Mesenchymal stem cell (in vitro differentiated cells and primary cell): ENCODE measurements around the gene TMEM89.

Experiments used
- DNase-seq: peaks from one replicate; pipeline ENCODE4 v3.0.0-alpha.2; 2013
- H2AFZ ChIP-seq: one replicate; pipeline ENCODE4 v1.6.1; 2013; ENCODE audit warnings: low read depth, mild to moderate bottlenecking, control low read depth, inconsistent platforms, low read length, moderate library complexity
- H2AK5ac ChIP-seq: 2 replicates; pipeline ENCODE4 v1.6.1; 2013; ENCODE audit warnings: low read length, moderate library complexity, mild to moderate bottlenecking, inconsistent platforms; ENCODE audit not compliant: severe bottlenecking
- H2BK120ac ChIP-seq: one replicate; pipeline ENCODE4 v1.6.1; 2013; ENCODE audit warnings: low read depth, mild to moderate bottlenecking, inconsistent platforms, low read length, moderate library complexity
- H2BK12ac ChIP-seq, 2 experiments: one replicate each; pipeline ENCODE4 v1.6.1; 2013; ENCODE audit warnings: inconsistent platforms in 2 of 2, low read length in 2 of 2, mild to moderate bottlenecking in 2 of 2, moderate library complexity in 2 of 2, control low read depth in 1 of 2
- H2BK15ac ChIP-seq: one replicate; pipeline ENCODE4 v1.6.1; 2013; ENCODE audit warnings: mild to moderate bottlenecking, low read depth, inconsistent platforms; ENCODE audit not compliant: poor library complexity, severe bottlenecking
- H2BK5ac ChIP-seq: 2 replicates; pipeline ENCODE4 v1.6.1; 2013; ENCODE audit warnings: low read depth, mild to moderate bottlenecking, low read length, control low read depth, inconsistent platforms; ENCODE audit not compliant: poor library complexity, severe bottlenecking
- H3K14ac ChIP-seq, 2 experiments: one replicate each; pipeline ENCODE4 v1.6.1; 2013; ENCODE audit warnings: inconsistent platforms in 2 of 2, low read length in 2 of 2, control low read depth in 1 of 2, mild to moderate bottlenecking in 1 of 2, moderate library complexity in 1 of 2
- H3K18ac ChIP-seq, 2 experiments: one replicate each; pipeline ENCODE4 v1.6.1; 2013; ENCODE audit warnings: inconsistent platforms in 2 of 2, low read length in 2 of 2, control low read depth in 1 of 2, low read depth in 1 of 2, mild to moderate bottlenecking in 1 of 2
- H3K23ac ChIP-seq, 2 experiments: one replicate each; pipeline ENCODE4 v1.6.1; 2013; ENCODE audit warnings: inconsistent platforms in 2 of 2, low read length in 2 of 2, mild to moderate bottlenecking in 2 of 2, moderate library complexity in 2 of 2, control low read depth in 1 of 2
- H3K27ac ChIP-seq: 2 replicates; pipeline ENCODE4 v1.5.1; 2013; ENCODE audit warnings: mild to moderate bottlenecking, moderate library complexity, low read length, control low read depth, inconsistent platforms; ENCODE audit not compliant: poor library complexity, severe bottlenecking
- H3K27me3 ChIP-seq, 2 experiments: 2 replicates each; pipeline versions ENCODE4 v1.6.1 to v1.7.0; 2013; ENCODE audit warnings: low read length in 2 of 2, mild to moderate bottlenecking in 2 of 2, moderate library complexity in 2 of 2, control low read depth in 1 of 2, inconsistent platforms in 1 of 2; ENCODE audit not compliant: control insufficient read depth in 1 of 2, insufficient read depth in 1 of 2
- H3K36me3 ChIP-seq, 2 experiments: 2 replicates each; pipeline versions ENCODE4 v1.6.1 to v1.7.0; 2013; ENCODE audit warnings: low read length in 2 of 2, control low read depth in 1 of 2, inconsistent platforms in 1 of 2, low read depth in 1 of 2, mild to moderate bottlenecking in 1 of 2; ENCODE audit not compliant: insufficient read depth in 2 of 2, control insufficient read depth in 1 of 2
- H3K4ac ChIP-seq, 2 experiments: one replicate each; pipeline ENCODE4 v1.6.1; 2013; ENCODE audit warnings: inconsistent platforms in 2 of 2, low read length in 2 of 2, mild to moderate bottlenecking in 2 of 2, moderate library complexity in 2 of 2, control low read depth in 1 of 2, low read depth in 1 of 2
- H3K4me1 ChIP-seq: 2 replicates; pipeline ENCODE4 v1.6.1; 2013; ENCODE audit warnings: low read depth, low read length, control low read depth; ENCODE audit not compliant: control insufficient read depth, insufficient read depth
- H3K4me2 ChIP-seq: 2 replicates; pipeline ENCODE4 v1.6.1; 2013; ENCODE audit warnings: low read length, mild to moderate bottlenecking, inconsistent platforms; ENCODE audit not compliant: poor library complexity, severe bottlenecking
- H3K4me3 ChIP-seq, 2 experiments: 2 replicates each; pipeline versions ENCODE4 v1.5.1 to v1.7.0; 2013; ENCODE audit warnings: low read length in 2 of 2, mild to moderate bottlenecking in 2 of 2, control low read depth in 1 of 2, low read depth in 1 of 2; ENCODE audit not compliant: insufficient read depth in 1 of 2
- H3K79me1 ChIP-seq: replicated peaks from 2 replicates; pipeline ENCODE4 v1.6.1; 2013; ENCODE audit warnings: mild to moderate bottlenecking, control low read depth, low read length, inconsistent platforms; ENCODE audit not compliant: poor library complexity, severe bottlenecking
- H3K9ac ChIP-seq: 2 replicates; pipeline ENCODE4 v1.7.0; 2013; ENCODE audit warnings: mild to moderate bottlenecking, low read length, moderate library complexity
- H3K9me3 ChIP-seq: 2 replicates; pipeline ENCODE4 v1.7.0; 2013; ENCODE audit warnings: mild to moderate bottlenecking, low read length; ENCODE audit not compliant: control insufficient read depth
- H4K8ac ChIP-seq: one replicate; pipeline ENCODE4 v1.6.1; 2013; ENCODE audit warnings: inconsistent platforms, mild to moderate bottlenecking, low read length, moderate library complexity
- H4K91ac ChIP-seq: one replicate; pipeline ENCODE4 v1.6.1; 2013; ENCODE audit warnings: mild to moderate bottlenecking, low read length, inconsistent platforms
- WGBS: methylation state at CpG from one replicate; pipeline ENCODE4 v1.1.7; 2013; ENCODE audit warnings: mixed read lengths; 5-methylcytosine and 5-hydroxymethylcytosine counted together

TMEM89 gene

DNA sequence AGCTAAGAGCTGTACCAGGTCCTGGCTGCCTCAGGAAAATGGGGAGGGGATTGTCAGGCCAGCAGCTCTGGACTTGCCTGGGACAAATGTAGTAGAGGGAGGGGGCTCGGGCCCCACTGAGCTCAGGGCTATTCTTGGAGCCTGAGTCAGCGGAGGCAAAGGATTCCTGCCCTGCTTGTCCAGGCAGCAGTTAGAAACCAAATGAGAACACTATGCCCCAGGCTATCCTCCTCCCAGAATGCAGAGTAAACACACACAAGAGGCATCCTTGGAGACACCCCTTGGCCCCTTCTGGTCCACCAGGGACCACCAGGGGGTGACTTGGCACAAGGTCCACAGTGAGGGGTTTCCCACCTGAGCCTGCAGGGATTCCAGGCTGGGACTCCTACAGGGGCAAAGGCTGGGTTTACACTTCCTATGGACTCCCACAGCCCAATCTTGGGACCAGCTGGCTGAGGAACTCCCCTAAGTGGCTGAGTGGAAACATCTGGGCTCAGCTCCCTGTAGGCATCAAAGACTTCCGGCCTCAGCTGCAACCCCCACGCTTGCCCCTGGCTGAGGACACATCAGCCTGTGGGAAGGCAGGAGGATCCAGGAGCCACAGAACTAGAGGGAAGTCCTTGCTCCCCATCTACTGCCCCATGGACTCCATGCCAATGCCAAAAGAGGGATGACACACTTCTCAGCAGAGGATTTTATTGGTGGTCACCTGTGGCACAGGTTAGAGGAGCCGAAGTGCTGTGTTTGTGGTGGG is 23.1 kb downstream of the TMEM89 start:
- peak; percentile 98 for DNase-seq
- H4K91ac ChIP-seq = peak overlapping the region; percentile 98
- peak overlapping the region; percentile 87 to 94 for H3K4ac ChIP-seq
- peak overlapping the region; percentile 65 for H3K9ac ChIP-seq
- H3K36me3 ChIP-seq = peaks cover 50 to 62% of the 10 kb centered on the region in 2 experiments
- H2BK5ac ChIP-seq = peak overlapping the region; percentile 60
- H3K23ac ChIP-seq = no peak overlapping the region
- H2BK120ac ChIP-seq = peak overlapping the region; percentile 82
- peak overlapping the region; percentile 63 for H2BK15ac ChIP-seq
- H2AK5ac ChIP-seq = peak overlapping the region; percentile 75
- H3K4me1 ChIP-seq = peaks cover 77% of the 10 kb centered on the region
- H3K79me1 ChIP-seq = peaks cover 13% of the 10 kb centered on the region
- H3K4me2 ChIP-seq = peak overlapping the region; percentile 4
- H3K27me3 ChIP-seq = no peaks in the 10 kb centered on the region
- H2BK12ac ChIP-seq = peak overlapping the region; percentile 92 to 95
- H3K18ac ChIP-seq = peak overlapping the region; percentile 81 to 92
- no peak overlapping the region for H2AFZ ChIP-seq
- peak overlapping the region; percentile 88 for H4K8ac ChIP-seq
- H3K9me3 ChIP-seq = no peaks in the 10 kb centered on the region
- H3K27ac ChIP-seq = peak overlapping the region; percentile 91
- 25% methylated on average over 5 of the region's 5 CpGs for WGBS
- peak overlapping the region in 1 of 2 experiments; percentile 12 for H3K4me3 ChIP-seq
- no peak overlapping the region for H3K14ac ChIP-seq

DNA sequence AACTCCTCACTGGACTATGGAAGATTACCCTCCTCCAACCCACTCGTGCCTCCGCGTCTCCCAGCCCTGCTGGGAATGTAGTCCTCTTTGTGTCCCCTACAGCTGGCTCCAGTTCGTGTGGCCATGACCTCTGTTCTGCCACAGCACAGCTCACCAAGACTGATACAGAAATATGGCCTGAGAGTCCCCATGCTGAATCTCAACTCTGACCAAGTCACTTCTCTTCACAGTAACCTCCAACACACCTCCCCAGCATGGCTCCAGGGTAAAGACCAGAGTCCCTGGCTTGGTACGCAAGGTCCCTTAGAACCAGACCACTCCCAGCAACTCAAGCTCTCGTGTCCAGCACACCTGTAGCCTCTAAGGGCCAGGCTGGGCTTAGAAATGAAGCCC is 24.2 kb downstream of the TMEM89 start:
- Histone ChIP-seq H3K79me1 (peaks cover 5% of the 10 kb centered on the region), H3K4me1 (peaks cover 84% of the 10 kb centered on the region), H3K4me2 (no peak overlapping the region), H4K91ac (peak overlapping the region; percentile 48), H2AK5ac (peak overlapping the region; percentile 92), H3K4me3 (no peak overlapping the region), H2BK5ac (peak overlapping the region; percentile 10), H3K23ac (no peak overlapping the region), H3K4ac (peak overlapping the region; percentile 19 to 94), H3K9ac (no peak overlapping the region), H2BK120ac (peak overlapping the region; percentile 82), H3K36me3 (peaks cover 39 to 62% of the 10 kb centered on the region in 2 experiments), H3K27ac (peak overlapping the region; percentile 91), H2BK12ac (peak overlapping the region; percentile 55 to 87), H4K8ac (peak overlapping the region; percentile 87), H3K14ac (peak overlapping the region in 1 of 2 experiments; percentile 18), H3K18ac (peak overlapping the region; percentile 58 to 60), H2BK15ac (peak overlapping the region; percentile 55), H3K9me3 (no peaks in the 10 kb centered on the region), H2AFZ (no peak overlapping the region), H3K27me3 (no peaks in the 10 kb centered on the region)
- 89% methylated on average over 6 of the region's 6 CpGs for WGBS
- no peak for DNase-seq

DNA sequence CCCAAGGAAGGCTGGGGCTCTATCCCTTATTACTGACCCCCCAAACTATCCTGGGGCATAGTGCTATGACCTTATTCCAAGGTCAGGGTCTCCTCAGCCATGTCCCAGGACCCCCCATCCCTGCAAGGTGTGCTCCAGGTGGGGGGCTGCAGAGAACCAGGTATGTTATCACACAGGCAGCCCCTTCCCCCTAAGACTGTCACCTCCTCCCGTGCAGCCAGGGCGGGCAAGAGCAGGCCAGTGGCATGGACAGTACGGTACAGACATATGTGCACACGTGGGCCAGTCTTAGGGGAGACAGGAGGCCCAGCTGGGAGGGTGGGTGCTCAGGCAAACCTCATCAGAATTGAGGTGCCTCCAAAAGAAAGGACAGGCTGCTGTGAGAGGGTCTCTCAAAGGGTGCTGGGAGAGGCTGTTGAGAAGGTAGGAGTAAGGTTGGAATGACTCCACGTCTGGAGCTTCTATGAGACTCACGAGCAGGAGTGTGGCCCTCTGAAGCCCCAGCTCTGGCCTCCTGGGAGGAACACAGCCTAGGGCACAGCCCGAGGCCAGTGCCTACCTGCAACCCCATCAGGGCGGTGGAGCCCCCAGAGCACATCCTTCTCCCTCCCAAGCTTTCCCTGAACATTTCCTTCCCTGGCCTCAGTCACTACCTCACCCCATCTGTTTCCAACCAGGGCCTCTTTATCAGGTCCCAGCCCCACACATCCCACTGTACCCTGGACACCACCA is 24.7 kb downstream of the TMEM89 start:
- peak overlapping the region; percentile 92 for H2AK5ac ChIP-seq
- H2BK5ac ChIP-seq = peak overlapping the region; percentile 73

DNA sequence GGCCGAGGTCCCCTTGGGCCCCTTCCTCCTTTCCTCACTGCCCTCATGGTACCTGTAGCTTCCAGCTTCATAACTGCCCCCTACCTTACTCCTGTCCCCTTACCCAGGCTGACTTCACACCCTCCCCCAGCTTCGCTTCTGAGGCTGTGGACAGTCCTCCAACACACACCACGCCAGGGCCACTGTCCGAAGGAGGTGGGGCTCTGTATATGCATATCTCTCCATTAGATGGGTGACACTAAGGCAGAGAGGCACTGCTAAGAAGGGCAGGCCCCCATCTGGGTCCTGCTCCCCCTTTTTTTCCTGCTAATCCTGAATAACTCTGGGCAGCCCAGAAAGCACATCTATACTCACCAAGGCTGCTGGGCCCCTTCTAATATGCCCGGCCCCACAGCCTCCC is 25.4 kb downstream of the TMEM89 start:
- WGBS = 48% methylated on average over 5 of the region's 5 CpGs
- peaks cover 94% of the 10 kb centered on the region for H3K4me1 ChIP-seq
- no peaks in the 10 kb centered on the region for H3K9me3 ChIP-seq
- peak overlapping the region; percentile 58 to 86 for H3K18ac ChIP-seq
- H2BK15ac ChIP-seq = peak overlapping the region; percentile 53
- peak overlapping the region in 1 of 2 experiments; percentile 61 for H3K23ac ChIP-seq
- peak overlapping the region; percentile 73 for H2BK5ac ChIP-seq
- no peak overlapping the region for H2AFZ ChIP-seq
- DNase-seq = no peak
- H3K4me3 ChIP-seq = no peak overlapping the region
- peaks cover 29 to 63% of the 10 kb centered on the region in 2 experiments for H3K36me3 ChIP-seq
- H3K4ac ChIP-seq = peak overlapping the region; percentile 45 to 92
- peak overlapping the region; percentile 92 for H2AK5ac ChIP-seq
- H2BK120ac ChIP-seq = peak overlapping the region; percentile 65
- no peak overlapping the region for H3K4me2 ChIP-seq
- H3K14ac ChIP-seq = no peak overlapping the region
- peak overlapping the region; percentile 87 to 98 for H2BK12ac ChIP-seq
- no peak overlapping the region for H3K9ac ChIP-seq
- H3K27me3 ChIP-seq = no peaks in the 10 kb centered on the region
- H3K27ac ChIP-seq = peak overlapping the region; percentile 91
- peak overlapping the region; percentile 33 for H4K8ac ChIP-seq
- peaks cover 5% of the 10 kb centered on the region for H3K79me1 ChIP-seq
- peak overlapping the region; percentile 90 for H4K91ac ChIP-seq

More for the DNA sequence above, 24.7 kb downstream of the TMEM89 start:
- Histone ChIP-seq H3K14ac (peak overlapping the region in 1 of 2 experiments; percentile 45), H3K23ac (no peak overlapping the region), H2BK120ac (peak overlapping the region; percentile 82), H2BK12ac (peak overlapping the region; percentile 55 to 87), H3K4me3 (no peak overlapping the region), H3K9ac (no peak overlapping the region), H2AFZ (no peak overlapping the region), H2BK15ac (peak overlapping the region; percentile 15), H3K27me3 (no peaks in the 10 kb centered on the region), H3K4me2 (no peak overlapping the region), H3K79me1 (peaks cover 5% of the 10 kb centered on the region), H3K9me3 (no peaks in the 10 kb centered on the region), H4K91ac (peak overlapping the region; percentile 48), H3K4me1 (peaks cover 90% of the 10 kb centered on the region), H3K27ac (peak overlapping the region; percentile 91), H3K4ac (peak overlapping the region; percentile 82 to 94), H4K8ac (peak overlapping the region; percentile 69), H3K36me3 (peaks cover 36 to 63% of the 10 kb centered on the region in 2 experiments), H3K18ac (peak overlapping the region; percentile 58 to 86)
- no peak for DNase-seq
- 94% methylated on average over 7 of the region's 8 CpGs for WGBS
